ENCODE data around the gene SNX21.
A peak's percentile ranks its signal among the peaks of the same experiment; 100 is the strongest.

Gene SNX21

DNA sequence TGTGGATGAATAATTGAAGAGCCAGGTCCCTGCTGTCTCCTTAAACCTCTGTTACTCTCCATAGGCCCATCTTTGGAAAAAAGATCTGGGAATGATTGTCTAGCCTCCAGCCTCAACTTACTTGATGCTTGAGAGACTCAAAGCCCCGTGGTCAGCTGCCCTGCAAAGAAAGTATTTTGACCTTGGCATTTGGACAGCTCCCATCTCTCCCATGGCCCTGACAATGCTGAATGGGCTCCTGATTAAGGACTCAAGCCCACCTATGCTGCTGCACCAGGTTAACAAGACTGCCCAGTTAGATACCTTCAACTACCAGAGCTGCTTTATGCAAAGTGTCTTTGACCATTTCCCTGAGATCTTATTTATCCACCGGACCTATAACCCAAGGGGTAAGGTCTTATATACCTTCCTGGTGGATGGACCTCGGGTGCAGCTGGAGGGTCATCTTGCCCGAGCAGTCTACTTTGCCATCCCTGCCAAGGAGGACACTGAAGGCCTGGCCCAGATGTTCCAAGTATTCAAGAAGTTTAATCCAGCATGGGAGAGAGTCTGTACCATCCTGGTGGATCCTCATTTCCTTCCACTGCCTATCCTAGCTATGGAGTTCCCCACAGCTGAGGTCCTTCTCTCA is 49.0 kb downstream of the SNX21 start:
- no peak for DNase-seq (ENCODE audit: low read depth)

DNA sequence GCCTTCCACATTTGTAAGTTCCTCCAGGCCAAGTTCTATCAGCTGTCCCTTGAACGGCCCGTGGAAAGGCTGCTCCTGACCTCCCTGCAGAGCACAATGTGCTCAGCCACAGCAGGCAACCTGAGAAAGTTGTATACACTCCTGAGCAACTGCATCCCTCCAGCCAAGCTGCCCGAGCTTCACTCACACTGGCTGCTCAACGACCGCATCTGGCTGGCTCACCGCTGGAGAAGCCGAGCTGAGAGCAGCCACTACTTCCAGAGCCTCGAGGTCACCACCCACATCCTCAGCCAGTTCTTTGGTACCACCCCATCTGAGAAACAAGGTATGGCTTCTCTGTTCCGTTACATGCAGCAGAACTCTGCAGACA is 49.5 kb downstream of the SNX21 start:
- DNase-seq (ENCODE audit: low read depth) = no peak

DNA sequence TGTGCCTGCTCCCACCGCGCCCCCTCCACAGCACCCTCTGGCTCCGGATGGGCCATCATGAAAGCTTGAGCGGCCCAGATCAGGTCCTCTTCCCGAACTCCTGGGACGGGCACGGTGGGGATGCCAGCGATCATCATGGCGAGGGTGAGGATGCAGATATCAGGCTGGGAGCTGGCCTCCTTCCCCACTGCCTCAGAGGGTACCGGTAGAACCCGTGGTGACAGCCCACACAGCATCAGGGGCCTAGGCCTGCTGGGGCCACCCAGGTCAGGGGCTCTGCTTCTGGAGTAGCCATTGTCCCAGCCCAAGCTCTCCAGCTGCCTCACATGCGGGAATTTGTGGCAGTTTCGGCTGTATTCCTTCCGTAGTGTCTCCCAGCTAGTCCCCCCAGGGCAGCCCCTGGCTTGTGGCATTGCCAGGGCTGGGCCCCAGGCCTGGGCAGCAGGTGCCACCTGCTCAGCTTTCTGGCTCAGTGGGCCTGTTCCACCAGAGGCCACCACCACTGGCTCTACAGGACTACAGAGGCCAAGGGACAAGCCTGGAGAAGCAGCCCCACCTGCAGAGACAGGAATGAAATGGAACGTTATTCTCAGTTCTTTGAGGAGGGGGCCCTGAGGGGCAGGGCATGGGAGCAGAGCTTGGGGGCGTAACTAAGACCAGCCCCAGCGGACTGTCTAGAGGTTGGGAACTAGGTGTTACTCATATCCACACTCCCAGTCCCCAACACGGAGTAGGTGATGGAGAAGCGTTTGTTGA is 53.2 kb downstream of the SNX21 start:
- no peak for DNase-seq (ENCODE audit: low read depth)

- DNase-seq (ENCODE audit: low read depth) = no peak
Measured at GRCh38 chr20:45887346-45887715, 53.7 kb downstream of the SNX21 start, which contains the start of gene SPATA25. Gene SPATA25, minus strand, starts transcription at chr20:45887622. Its CDS starts 32 bp downstream, at chr20:45887590.

DNA sequence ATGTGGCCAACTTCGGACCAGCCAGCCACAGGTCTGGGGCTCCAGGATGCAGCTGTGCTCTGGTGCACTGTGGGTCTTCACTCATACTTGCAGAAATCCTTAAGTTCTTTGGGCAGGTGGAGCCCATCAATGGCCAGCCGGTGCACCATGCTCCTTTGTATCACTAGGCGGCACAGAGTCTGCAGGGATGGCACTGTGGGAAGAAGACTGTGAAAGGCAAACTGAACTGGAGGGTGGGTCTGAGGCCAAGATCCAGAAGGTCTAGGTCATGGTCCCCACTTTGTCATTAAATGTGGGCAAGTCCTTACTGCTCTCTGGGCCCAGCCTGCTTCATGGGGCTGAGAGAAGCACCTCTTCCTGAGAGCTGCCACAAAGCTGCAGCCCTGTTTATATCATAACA is 55.1 kb downstream of the SNX21 start:
- DNase-seq (ENCODE audit: low read depth) = no peak

DNA sequence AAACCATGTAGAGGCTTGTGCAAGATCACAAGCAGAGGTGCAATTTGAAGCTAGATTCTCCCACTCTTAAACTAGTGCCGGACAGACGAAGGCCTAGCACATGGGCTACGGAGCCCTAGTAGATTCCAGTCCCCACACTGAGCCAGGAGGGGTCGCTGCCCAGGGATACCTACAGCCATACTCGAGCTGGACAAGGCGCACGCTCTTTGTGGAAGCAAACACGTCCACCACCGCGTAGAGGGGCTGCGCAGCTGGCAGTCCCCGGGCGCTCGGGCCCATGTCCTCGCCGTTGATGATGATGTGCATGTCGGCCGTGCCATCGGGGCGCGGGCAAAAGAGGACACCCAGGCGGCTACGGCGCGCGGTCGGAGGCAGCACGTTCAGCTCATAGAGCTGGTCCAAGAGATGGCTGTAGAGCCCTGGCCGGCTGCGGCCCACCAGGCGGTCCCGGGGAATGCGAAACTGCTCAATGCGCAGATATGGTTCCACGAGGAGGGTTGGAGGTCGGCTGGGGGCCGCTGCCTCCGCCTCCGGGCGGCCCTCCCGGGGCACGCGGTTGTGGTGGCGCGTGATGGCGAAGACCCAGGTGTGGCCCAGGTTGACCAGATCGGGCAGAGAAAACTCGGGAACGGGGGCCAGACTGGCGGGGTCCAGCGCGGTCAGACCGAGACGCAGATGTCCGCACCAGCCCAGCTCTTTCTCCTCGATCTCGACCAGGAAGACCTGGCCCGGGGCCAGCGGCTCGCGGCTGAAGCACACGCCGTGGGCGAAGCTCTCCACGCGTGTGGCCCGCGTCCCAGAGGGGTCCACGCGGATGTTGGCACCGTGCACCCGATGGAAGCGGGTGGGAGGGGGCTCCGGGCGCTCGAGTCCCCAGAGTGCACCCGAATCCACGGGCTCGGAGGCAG is 56.7 kb downstream of the SNX21 start:
- no peak for DNase-seq (ENCODE audit: low read depth)

GRCh38 chr20:45890985-45891983 is 57.7 kb downstream of the SNX21 start, which contains the start of the genes CTSA and NEURL2:
Gene CTSA, plus strand, starts transcription at chr20:45891335. Its CDS starts 234 bp downstream, at chr20:45891569.
Gene NEURL2, minus strand, starts transcription at chr20:45891208. Its CDS starts 217 bp downstream, at chr20:45890991.
- DNase-seq (ENCODE audit: low read depth) = peak; percentile 79

DNA sequence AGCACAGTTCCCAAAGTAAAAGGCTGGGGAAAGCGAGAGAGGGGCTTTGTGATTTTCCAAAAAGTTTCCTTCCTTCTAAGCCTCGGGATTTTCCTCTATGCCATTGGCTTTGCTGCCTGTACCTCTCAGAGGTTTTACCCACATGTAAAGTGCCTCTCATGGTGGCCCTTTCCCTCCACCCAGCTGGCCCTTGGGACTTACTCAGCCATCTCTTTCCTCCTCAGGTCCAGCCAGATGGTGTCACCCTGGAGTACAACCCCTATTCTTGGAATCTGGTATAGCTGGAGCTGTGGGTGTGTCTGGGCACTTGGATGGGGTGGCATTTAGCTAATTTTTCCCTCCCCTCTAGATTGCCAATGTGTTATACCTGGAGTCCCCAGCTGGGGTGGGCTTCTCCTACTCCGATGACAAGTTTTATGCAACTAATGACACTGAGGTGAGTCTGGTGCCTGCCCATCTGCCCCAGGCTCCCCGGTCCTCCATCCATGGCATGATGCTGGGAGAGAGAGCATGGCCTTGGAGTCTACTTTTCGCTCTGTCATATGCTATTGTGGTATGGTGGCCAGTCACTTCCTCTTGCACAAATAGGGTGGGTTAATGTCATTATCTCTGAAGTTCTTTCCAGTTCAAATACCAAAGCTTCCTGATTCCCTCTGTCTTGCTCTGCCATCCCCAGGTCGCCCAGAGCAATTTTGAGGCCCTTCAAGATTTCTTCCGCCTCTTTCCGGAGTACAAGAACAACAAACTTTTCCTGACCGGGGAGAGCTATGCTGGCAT is 58.6 kb downstream of the SNX21 start:
- no peak for DNase-seq (ENCODE audit: low read depth)

All from T-helper 22 cell (primary cell).